BJ (cell line): Measurements from ENCODE around the gene ITGB2. TPM values are rescaled to one million over a fixed set of nuclear protein-coding genes. Genes with fewer than 3 reads are reported as not detected.

ENCODE experiments used
- CTCF ChIA-PET: fragments of 350-600 bp; formaldehyde crosslinking; extraction: SDS; loops from one replicate; lab custom pipeline; 2021; ENCODE audit warnings: antibody characterized with exemption, inconsistent platforms; lab: Yijun Ruan, JAX
- POLR2A ChIA-PET: fragments of 300-600 bp; sonication (Branson Sonifier 250); formaldehyde crosslinking; extraction: SDS; loops from one replicate; lab custom pipeline; 2021; ENCODE audit warnings: antibody characterized with exemption; lab: Charles Lee
- DNase-seq: peaks from one replicate; pipeline ENCODE4 v3.0.0-alpha.2; 2011; ENCODE audit warnings: low read depth
- H3K27me3 ChIP-seq: 2 replicates; pipeline ENCODE4 v1.6.0; 2011; ENCODE audit warnings: low read length; ENCODE audit not compliant: control insufficient read depth, insufficient read depth
- H3K36me3 ChIP-seq: 2 replicates; pipeline ENCODE4 v1.5.1; 2011; ENCODE audit warnings: low read length; ENCODE audit not compliant: control insufficient read depth, insufficient read depth
- H3K4me3 ChIP-seq: 2 replicates; pipeline ENCODE4 v1.5.1; 2011; ENCODE audit warnings: low read depth, mild to moderate bottlenecking, control low read depth, low read length
- polyA plus RNA-seq: library from polyadenylated mRNA; depleted of rRNA; stranded (reverse); fragments of >200 nt; gene quantifications from 2 replicates; pipeline ENCODE4 v1.2.3, GENCODE V29; 2011
- TF ChIP-seq, protein P1 (sequence below): IDR thresholded peaks from 2 replicates; pipeline ENCODE4 v1.5.1; 2011; ENCODE audit warnings: low read depth, mild to moderate bottlenecking, control low read depth, inconsistent platforms, low read length, moderate library complexity; ENCODE audit not compliant: insufficient read depth

The ITGB2 gene
- polyA plus RNA-seq, 1 experiment: not detected

GRCh38 chr21:44866780-44867179 is 53.9 kb downstream of the ITGB2 start:
- H3K36me3 ChIP-seq: peaks cover 12% of the 10 kb centered on the region
- CTCF ChIA-PET: no interaction called here
- no peak overlapping the region for H3K4me3 ChIP-seq
- no peak for DNase-seq
- no peaks in the 10 kb centered on the region for H3K27me3 ChIP-seq
- TF ChIP-seq, protein P1, sequence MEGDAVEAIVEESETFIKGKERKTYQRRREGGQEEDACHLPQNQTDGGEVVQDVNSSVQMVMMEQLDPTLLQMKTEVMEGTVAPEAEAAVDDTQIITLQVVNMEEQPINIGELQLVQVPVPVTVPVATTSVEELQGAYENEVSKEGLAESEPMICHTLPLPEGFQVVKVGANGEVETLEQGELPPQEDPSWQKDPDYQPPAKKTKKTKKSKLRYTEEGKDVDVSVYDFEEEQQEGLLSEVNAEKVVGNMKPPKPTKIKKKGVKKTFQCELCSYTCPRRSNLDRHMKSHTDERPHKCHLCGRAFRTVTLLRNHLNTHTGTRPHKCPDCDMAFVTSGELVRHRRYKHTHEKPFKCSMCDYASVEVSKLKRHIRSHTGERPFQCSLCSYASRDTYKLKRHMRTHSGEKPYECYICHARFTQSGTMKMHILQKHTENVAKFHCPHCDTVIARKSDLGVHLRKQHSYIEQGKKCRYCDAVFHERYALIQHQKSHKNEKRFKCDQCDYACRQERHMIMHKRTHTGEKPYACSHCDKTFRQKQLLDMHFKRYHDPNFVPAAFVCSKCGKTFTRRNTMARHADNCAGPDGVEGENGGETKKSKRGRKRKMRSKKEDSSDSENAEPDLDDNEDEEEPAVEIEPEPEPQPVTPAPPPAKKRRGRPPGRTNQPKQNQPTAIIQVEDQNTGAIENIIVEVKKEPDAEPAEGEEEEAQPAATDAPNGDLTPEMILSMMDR: no peak
- POLR2A ChIA-PET: no interaction called here

GRCh38 chr21:44865561-44866280 is 55.0 kb downstream of the ITGB2 start:
- ChIA-PET CTCF (no interaction called here), POLR2A (no interaction called here)
- TF ChIP-seq, protein P1: no peak
- Histone ChIP-seq H3K27me3 (no peaks in the 10 kb centered on the region), H3K36me3 (peaks cover 18% of the 10 kb centered on the region), H3K4me3 (no peak overlapping the region)
- DNase-seq: no peak

DNA sequence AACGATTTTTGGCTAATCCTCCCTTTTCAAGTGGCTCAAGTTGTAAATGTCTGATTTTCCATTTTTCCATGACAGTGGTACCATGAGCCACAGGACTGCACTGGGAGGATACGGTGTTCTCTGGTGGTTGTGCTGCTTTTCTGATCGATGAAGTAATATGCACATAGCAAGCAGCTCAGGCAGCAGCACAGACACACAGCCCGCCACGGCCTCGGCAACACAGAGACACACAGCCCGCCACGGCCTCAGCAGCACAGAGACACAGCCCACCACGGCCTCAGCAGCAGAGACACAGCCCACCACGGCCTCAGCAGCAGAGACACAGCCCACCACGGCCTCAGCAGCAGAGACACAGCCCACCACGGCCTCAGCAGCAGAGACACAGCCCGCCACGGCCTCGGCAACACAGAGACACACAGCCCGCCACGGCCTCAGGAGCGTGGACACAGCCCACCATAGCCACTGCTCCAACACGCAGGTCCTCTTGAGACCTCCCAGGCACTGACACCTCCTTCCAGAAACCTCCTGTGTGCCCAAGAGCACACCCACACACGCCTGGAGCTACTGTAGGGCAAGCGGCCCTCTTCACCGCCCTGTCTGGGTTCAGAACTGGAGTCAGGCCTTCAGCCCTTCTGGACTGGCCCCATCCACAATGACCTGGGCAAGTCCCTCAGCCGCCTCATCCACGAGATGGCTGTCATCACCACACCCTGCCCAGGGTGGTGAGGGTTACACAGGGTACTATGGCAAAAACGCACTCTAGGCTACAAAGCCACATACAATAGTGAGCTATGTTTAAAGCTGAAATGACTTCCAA is 57.6 kb downstream of the ITGB2 start:
- peaks cover 24% of the 10 kb centered on the region for H3K36me3 ChIP-seq

DNA sequence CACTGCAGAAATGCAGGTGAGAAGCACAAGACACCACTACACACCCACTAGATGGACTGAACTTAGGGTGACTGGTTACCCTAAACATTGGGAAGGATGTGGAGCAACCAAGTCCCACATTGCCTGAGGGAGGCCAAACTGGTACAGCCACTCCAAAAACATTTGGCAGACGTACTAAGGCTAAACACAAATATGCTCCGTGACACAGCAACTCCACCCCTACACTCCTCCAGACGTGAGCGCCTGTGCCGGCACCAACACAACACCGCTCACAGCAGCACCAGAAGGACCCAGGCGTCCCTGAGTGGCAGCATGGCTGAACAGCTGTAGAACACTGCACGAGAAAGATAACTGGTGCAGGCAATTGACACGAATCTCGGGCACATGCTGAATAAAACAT is 61.9 kb downstream of the ITGB2 start:
- Histone ChIP-seq H3K27me3 (no peaks in the 10 kb centered on the region), H3K36me3 (peaks cover 35% of the 10 kb centered on the region), H3K4me3 (no peak overlapping the region)
- no peak for DNase-seq
- TF ChIP-seq, protein P1: no peak
- POLR2A ChIA-PET: no interaction called here
- CTCF ChIA-PET: no interaction called here

More for the DNA sequence above, 57.6 kb downstream of the ITGB2 start:
- CTCF ChIA-PET: no interaction called here
- DNase-seq: no peak
- H3K27me3 ChIP-seq: no peaks in the 10 kb centered on the region
- TF ChIP-seq, protein P1: no peak
- H3K4me3 ChIP-seq: no peak overlapping the region
- POLR2A ChIA-PET: no interaction called here

- POLR2A ChIA-PET: no interaction called here
- no peak for DNase-seq
- CTCF ChIA-PET: interaction anchor here (1.2 kb wide), 1 partner anchor 54 kb away, joined by 3 read pairs; no protein-coding TSS in a partner anchor
- H3K36me3 ChIP-seq: peaks cover 37% of the 10 kb centered on the region
- no peak overlapping the region for H3K4me3 ChIP-seq
- H3K27me3 ChIP-seq: no peaks in the 10 kb centered on the region
- TF ChIP-seq, protein P1: no peak
Measured at GRCh38 chr21:44858291-44858690, 62.4 kb downstream of the ITGB2 start.
